HG03520 (cell line): ENCODE measurements around the gene IL27RA.

Experiments used
- ATAC-seq: cut with Tn5 transposase; IDR thresholded peaks from one replicate; pipeline ENCODE4 v1.9.1; 2021; ENCODE audit warnings: mild to moderate bottlenecking, moderate library complexity; ENCODE audit not compliant: unreplicated experiment

Gene IL27RA

GRCh38 chr19:14031719-14032480 lies at the start of gene IL27RA:
Gene IL27RA (plus strand): TSS chr19:14031762. CDS start chr19:14031873, 111 bp downstream.
- ATAC-seq, result no peak

- ATAC-seq, result no peak
Observed at GRCh38 chr19:13981988-13982501, 49.5 kb upstream of the IL27RA start.

DNA sequence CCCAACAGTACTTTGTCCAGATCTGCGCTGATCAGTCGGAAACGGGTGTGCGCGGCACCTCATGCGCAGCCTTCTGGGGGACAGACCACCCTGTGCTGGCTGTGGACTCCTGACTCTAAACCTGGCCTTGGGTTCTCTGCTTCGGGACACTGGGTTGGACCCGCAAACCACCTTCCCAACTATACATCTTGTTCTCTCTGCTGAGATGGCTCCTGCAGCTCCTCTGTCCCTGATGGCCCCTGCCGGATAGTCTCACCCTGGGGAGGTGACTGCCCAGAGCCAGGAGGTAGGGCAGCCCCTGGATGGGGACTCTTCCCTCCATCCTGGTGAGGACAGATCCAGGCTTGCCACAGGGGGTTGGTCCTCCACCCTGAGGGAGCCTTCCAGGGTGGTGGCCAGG lies 48.8 kb upstream of the IL27RA start:
- ATAC-seq, result no peak

- ATAC-seq, result no peak
Observed at GRCh38 chr19:13983213-13983889, 48.2 kb upstream of the IL27RA start.

- ATAC-seq, result no peak
Observed at GRCh38 chr19:13984186-13984585, 47.4 kb upstream of the IL27RA start.

DNA sequence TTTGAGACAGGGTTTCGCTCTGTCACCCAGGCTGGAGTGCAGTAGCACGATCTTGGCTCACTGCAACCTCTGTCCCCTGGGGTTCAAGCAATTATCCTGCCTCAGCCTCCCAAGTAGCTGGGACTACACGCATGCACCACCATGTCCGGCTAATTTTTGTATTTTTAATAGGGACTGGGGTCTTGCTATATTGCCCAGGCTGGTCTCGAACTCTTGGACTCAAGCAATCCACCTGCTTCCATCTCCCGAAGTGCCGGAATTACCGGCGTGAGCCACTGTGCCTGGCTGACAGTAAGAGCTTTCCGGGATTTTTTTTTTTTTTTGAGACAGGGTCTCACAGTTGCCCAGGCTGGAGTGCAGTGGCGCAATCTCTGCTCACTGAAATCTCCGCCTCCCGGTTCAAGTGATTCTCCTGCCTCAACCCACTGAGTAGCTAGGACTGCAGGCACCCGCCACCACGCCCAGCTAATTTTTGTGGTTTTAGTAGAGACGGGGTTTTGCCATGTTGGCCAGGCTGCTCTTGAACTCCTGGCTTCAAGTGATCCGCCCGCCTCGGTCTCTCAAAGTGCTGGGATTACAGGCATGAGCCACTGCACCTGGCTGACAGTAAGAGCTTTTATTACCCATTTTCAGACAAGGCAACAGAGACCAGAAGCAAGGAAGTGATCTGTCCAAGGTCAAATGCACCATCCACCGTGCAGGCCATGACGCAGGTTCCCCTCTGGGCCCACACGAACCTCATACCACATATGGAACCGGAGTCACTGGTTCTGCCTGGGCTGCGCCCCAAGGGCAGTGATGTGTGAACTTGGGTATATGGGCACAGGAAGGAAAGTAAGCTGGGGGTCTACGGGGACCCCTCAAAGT lies 46.5 kb upstream of the IL27RA start:
- ATAC-seq, result no peak

GRCh38 chr19:13985771-13986347 lies 45.7 kb upstream of the IL27RA start:
- ATAC-seq, result no peak

DNA sequence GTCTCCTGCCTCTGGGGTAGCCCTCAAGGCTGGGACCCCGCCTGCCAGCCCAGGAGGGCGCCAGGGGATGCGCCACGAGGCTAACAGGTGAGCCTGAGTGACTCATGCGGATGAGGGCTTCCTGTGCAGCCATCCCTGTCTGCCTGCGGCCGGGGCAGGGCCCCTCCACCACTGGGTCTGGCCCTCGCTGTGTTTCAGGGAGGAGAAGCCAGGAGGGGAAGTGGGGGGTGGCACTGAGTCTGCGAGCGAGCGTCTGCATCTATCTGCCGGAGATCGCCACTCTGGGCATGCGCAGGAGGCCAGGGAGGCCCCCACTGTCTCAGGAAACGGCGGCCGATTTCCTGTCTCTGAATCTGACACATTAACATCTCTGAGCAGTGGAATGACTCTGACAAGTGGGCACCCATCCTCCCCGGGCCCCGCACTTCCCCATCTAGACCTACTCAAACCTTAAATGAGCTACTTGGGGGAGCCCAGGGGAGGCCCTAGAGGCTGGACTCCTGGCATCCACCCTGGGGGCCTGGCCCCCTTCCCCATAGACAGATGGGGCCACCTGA lies 45.1 kb upstream of the IL27RA start:
- ATAC-seq, result no peak

- no peak for ATAC-seq
Observed at GRCh38 chr19:13987101-13987890, 44.3 kb upstream of the IL27RA start.

GRCh38 chr19:13989487-13989886 lies 42.1 kb upstream of the IL27RA start:
- ATAC-seq, result no peak

DNA sequence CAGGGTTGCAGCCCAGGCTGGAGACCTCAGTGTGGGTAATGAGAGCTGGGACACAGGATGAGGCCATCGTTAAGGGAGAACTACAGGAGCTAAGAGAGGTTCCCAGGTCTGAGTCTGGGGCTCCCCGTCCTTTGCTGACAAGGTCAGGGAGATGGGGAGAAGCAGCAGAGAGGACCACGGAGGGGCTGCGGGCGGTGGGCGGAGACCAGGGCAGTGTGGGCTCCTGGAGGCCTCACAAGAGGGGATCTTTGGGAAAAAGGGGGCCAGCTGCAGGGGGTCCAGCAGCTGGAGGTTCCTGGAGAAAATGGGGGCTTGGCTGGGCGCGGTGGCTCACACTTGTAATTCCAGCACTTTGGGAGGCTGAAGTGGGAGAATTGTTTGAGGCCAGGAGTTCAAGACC lies 41.5 kb upstream of the IL27RA start:
- ATAC-seq, result no peak

DNA sequence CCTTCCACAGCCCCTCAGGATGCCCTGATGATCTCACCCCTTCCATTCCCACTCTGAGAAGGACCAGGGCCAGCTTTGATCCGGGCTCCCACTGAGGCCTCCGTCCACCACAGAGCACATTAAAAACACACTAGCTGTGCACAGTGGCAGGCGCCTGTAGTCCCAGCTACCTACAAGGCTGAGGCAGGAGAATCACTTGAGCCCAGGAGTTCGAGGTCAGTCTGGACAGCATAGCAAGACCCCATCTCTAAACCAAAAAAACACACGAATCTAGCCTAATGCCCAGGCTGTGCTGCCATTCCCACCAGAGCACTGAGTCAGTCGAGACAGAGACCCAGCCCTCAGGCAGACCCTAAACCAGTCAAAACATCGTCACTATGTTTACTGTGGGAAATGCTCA lies 39.5 kb upstream of the IL27RA start:
- no peak for ATAC-seq

- ATAC-seq, result no peak
Observed at GRCh38 chr19:13993590-13994300, 37.8 kb upstream of the IL27RA start.

DNA sequence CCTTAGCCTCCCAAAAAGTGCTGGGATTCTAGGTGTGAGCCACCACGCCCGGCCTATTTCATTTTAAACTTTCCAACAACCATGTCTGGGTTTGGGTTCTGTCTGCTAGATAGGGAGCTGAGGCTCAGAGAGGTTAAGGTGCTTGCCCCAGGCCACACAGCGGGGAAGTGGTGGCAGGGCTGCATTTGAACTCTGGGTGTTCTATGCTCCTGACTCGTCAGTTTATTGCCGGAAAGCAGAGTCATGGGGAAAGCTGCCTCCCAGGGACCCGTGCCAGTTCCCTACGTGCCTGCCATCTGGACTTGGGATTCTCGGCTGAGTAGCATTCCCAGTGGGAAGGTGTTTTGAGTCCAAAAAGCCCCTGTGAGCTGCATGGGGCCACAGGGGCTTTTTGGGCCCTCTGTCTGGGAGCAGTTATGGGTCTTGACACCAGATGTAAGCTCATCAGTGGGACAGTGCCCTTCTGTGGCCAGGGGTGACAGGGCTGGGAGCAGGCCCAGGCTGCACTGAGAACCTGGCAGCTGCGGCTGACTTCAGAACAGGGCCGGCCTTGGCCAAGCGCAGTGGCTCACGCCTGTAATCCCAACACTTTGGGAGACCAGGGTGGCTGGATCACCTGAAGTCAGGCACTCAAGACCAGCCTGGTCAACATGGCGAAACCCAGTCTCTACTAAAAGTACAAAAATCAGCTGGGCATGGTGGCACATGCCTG lies 36.4 kb upstream of the IL27RA start:
- ATAC-seq, result no peak

DNA sequence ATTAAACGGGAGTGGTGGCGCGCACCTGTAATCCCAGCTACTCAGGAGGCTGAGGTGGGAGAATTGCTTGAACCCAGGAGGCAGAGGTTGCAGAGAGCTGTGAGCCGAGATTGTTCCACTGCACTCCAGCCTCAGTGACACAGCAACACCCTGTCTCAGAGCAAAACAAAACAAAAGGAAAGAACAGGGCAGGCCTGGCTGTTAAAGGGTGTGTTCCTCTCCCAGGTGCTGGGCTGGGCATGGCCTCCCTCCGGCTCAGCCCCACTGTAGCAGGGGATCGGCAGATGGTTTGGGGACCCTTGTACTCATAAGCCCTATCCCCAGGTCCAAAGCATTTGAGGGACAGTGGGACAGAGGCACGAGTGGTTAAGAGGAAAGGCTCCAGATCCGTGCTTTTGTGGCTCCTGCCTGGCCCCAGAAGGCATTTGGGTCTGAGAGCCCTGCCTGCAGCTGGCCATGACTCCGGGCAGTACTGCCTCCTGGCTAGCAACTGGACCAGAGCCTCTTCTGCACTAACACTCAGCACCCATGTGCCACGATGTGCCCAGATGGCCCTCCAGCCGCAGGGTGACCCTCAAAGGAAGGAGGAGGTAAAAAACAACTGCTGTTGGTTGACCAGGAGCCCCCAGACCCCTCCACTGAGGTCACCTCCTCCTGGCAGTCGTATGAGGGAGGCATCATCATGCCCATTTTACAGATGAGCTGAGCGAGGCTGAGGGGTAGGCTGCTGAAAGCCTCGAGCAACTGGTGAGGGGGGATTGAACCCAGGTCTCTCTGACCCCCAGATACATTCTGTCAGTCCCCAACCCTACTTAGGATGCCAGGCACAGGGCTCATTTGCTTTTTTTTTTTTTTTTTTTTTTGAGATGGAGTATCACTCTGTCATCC lies 35.4 kb upstream of the IL27RA start:
- ATAC-seq, result no peak

GRCh38 chr19:13996928-13997630 lies 34.5 kb upstream of the IL27RA start:
- ATAC-seq, result no peak

GRCh38 chr19:13997631-13997962 lies 34.0 kb upstream of the IL27RA start:
- ATAC-seq, result no peak
